Activated CD4-positive, alpha-beta T cell treated with anti-CD3 and anti-CD28 coated beads, Interleukin-2, amount 50 U/mL, for 24 hours (primary cell): ENCODE results near the gene ARF1.
A peak's percentile ranks its signal among the peaks of the same experiment; 100 is the strongest.

Source experiments
- DNase-seq, 2 donors: peaks; one replicate each; pipeline ENCODE4 v3.0.0-alpha.2; 2020; ENCODE audit warnings: low read depth in 1 of 2, low spot score in 1 of 2

ARF1 gene

GRCh38 chr1:228048659-228049298 is 33.7 kb upstream of the ARF1 start:
- DNase-seq: no peak

DNA sequence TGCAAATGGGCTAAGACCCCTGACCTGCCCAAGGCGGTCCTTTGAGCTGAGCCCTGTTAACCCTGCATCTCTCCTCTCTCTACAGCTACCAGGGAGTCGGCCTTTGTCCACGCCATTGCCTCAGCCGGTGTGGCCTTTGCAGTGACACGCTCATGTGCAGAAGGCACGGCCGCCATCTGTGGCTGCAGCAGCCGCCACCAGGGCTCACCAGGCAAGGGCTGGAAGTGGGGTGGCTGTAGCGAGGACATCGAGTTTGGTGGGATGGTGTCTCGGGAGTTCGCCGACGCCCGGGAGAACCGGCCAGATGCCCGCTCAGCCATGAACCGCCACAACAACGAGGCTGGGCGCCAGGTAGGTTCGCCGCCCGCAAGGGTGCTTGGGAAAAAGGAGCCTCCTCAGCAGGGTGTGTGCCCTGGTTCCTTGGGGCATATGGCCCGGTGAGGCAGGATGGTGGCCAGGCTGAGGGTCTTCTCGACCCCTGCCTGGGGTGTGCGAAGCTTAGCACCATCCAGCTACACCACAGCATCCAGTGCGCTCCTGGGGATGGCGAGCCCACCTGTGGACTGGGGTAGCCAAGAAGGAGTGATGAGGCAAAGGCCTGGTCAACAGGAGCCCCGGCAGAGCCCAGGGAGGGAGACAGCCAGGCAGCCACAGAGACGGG is 31.8 kb upstream of the ARF1 start:
- DNase-seq: no peak

- DNase-seq: no peak
These were observed 24.1 kb upstream of the ARF1 start for GRCh38 chr1:228058172-228058948.

DNA sequence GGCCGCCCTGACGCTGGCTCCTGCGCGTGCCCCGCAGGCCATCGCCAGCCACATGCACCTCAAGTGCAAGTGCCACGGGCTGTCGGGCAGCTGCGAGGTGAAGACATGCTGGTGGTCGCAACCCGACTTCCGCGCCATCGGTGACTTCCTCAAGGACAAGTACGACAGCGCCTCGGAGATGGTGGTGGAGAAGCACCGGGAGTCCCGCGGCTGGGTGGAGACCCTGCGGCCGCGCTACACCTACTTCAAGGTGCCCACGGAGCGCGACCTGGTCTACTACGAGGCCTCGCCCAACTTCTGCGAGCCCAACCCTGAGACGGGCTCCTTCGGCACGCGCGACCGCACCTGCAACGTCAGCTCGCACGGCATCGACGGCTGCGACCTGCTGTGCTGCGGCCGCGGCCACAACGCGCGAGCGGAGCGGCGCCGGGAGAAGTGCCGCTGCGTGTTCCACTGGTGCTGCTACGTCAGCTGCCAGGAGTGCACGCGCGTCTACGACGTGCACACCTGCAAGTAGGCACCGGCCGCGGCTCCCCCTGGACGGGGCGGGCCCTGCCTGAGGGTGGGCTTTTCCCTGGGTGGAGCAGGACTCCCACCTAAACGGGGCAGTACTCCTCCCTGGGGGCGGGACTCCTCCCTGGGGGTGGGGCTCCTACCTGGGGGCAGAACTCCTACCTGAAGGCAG is 23.4 kb upstream of the ARF1 start:
- no peak for DNase-seq

DNA sequence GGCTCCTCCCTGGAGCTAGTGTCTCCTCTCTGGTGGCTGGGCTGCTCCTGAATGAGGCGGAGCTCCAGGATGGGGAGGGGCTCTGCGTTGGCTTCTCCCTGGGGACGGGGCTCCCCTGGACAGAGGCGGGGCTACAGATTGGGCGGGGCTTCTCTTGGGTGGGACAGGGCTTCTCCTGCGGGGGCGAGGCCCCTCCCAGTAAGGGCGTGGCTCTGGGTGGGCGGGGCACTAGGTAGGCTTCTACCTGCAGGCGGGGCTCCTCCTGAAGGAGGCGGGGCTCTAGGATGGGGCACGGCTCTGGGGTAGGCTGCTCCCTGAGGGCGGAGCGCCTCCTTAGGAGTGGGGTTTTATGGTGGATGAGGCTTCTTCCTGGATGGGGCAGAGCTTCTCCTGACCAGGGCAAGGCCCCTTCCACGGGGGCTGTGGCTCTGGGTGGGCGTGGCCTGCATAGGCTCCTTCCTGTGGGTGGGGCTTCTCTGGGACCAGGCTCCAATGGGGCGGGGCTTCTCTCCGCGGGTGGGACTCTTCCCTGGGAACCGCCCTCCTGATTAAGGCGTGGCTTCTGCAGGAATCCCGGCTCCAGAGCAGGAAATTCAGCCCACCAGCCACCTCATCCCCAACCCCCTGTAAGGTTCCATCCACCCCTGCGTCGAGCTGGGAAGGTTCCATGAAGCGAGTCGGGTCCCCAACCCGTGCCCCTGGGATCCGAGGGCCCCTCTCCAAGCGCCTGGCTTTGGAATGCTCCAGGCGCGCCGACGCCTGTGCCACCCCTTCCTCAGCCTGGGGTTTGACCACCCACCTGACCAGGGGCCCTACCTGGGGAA is 22.7 kb upstream of the ARF1 start:
- DNase-seq: peak in 1 of 2 donors; percentile 30

DNA sequence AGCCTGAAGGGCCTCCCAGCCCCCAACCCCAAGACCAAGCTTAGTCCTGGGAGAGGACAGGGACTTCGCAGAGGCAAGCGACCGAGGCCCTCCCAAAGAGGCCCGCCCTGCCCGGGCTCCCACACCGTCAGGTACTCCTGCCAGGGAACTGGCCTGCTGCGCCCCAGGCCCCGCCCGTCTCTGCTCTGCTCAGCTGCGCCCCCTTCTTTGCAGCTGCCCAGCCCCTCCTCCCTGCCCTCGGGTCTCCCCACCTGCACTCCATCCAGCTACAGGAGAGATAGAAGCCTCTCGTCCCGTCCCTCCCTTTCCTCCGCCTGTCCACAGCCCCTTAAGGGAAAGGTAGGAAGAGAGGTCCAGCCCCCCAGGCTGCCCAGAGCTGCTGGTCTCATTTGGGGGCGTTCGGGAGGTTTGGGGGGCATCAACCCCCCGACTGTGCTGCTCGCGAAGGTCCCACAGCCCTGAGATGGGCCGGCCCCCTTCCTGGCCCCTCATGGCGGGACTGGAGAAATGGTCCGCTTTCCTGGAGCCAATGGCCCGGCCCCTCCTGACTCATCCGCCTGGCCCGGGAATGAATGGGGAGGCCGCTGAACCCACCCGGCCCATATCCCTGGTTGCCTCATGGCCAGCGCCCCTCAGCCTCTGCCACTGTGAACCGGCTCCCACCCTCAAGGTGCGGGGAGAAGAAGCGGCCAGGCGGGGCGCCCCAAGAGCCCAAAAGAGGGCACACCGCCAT is 21.9 kb upstream of the ARF1 start:
- no peak for DNase-seq

DNA sequence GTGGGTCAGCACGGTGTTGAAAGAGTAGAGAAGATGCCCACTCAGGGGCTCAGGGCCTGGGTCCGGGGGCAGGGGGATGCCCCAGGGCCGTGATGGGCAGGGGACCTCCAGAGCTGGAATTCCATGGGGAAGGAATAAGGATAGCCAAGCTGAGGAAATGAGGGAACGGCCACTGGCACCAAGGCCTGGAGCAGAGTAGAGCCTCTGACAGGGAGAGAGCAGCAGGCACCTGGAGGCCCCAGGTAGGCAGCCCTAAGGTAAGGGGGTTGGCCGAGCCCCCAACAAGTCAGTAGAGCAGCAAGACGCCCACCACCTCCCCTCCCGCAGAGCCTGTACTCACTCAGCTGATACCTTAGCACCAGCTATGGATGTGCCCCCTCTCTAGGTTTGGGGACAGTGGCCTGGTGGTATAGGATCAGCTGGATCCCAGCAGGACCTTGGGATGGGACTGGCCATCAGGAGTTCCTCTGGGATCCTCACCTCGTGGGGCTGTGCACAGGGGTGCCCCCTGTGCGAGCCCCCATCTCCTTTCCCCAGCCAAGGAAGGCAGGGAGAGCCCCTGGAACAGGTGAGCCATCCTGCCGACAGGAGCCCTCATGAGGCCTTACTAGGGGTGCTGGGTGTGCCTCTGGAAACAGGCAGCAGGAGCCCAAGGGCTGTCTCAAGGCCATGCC is 21.0 kb upstream of the ARF1 start:
- no peak for DNase-seq

GRCh38 chr1:228062085-228062791 is 20.3 kb upstream of the ARF1 start:
- no peak for DNase-seq

GRCh38 chr1:228062812-228063211 is 19.7 kb upstream of the ARF1 start:
- no peak for DNase-seq

DNA sequence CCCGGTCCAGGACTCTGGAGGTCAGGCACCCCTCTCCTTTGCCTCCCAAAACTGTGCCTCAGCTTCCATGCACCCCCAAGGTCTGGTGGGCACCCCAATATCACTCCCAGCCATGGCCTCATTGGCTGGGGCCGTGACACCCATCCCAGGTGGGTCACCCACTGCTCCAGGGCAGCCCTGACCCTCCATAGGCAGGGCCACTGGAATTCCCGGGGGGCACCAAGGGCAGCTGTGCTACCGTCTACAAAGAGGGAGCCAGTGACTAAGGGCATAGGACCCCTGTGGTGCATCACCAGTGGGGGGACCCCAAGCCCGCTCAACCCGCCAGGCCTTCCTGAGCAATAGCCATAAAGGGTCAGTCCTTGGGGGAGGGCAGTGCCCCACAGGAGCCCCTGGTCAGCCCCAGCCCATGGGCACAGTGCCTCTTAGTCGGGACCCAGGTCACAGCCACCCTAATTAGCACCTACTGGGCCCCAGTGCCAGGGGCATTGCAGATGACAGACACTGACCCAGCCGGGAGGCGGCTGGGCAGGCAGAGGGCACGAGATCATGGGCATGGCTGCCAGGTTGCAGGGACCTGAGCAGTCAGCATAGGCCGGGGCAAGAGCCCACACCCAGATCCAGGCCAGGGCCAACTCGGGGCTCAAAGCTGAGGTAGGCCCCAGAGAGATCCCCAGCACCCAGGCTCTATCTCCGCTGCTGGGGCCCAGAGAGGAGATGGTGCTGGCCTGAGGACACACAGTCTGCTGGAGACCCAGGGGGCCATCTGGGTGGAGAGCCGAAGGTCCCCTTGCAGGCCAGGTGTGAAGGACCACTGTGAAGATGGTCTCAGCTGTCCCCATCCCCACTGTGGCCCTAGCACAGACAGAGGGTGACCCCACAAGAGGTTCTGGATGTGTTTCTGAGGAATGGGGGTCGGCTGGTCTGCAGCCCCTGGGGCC is 19.0 kb upstream of the ARF1 start:
- no peak for DNase-seq

DNA sequence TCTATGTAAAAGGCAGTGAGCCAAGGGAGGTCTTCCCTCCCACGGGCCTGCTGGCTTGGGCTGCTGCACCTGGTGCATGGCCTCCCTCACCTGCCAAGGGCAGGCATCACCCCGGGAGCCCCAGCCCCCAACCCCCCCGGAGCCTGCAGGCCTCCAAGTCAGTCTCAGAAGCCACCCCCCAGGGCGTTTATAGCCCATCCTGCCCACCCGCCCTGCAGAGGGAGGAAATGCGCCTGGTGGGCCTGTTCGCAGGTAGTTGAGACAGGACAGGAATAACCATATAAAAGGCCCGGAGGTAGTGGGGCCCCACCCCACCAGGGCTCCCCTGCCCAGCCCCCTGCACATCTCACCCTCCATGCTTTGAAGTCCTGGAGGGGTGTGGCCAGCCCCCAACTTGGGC is 18.2 kb upstream of the ARF1 start:
- DNase-seq: no peak

- DNase-seq: no peak
These were observed 17.6 kb upstream of the ARF1 start for GRCh38 chr1:228064741-228065542.

- DNase-seq: no peak
These were observed 16.8 kb upstream of the ARF1 start for GRCh38 chr1:228065543-228066347.

- DNase-seq: no peak
These were observed 16.1 kb upstream of the ARF1 start for GRCh38 chr1:228066416-228066815.

- DNase-seq: no peak
These were observed 15.4 kb upstream of the ARF1 start for GRCh38 chr1:228066891-228067654.

- no peak for DNase-seq
These were observed 14.1 kb upstream of the ARF1 start for GRCh38 chr1:228068359-228068758.
